ENCODE data around the gene POLG. TPM values are rescaled to one million over a fixed set of nuclear protein-coding genes. Genes with fewer than 3 reads are reported as not detected.

POLG gene
- polyA plus RNA-seq, 1 of the 3 experiments (the other 2 are of a cell fraction) = 24.9 TPM

DNA sequence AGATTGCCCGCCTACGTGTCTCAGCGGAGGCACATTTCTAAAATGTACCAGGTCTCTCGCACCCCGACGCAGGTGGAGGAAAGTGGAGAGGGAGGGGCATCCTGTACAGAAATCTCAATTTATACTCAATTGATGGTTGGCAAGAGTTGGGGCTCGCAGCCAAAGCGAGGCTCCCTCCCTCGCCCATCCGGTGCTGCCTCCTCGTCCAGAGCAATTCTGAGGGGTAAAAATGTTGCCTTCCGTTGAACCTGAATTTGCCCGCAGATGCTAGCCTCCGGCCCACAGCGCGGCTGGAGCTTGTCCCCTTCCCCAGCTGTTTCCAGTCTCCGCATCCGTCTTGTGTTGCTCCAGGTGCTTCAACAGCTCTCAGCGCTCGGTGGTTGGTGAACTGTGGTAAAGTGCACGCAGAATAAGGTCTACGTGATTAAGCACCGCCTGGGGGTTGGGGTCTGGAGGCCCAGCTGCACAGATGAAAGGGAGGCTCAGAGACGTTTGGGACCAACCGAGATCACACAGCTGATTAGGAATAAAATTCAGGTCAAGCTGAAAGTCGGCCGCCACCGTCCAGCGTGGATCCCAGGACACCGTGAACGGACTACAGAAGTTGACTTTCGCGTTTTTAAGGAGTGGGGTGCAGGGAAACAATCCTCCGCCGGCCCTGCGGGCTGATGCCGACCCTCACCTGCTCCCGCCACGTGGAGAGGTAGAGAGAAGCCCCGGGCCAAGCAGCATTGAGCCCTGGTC is 846 bp upstream of the POLG start (continued):
- no peak for TF ChIP-seq YY1 (IDR thresholded peaks at IDR 0.05; ENCODE audit: low read depth)
- TF ChIP-seq RFX5 (IDR thresholded peaks at IDR 0.05; ENCODE audit: low read length) = no peak
- TF ChIP-seq EZH2phosphoT487 (IDR thresholded peaks at IDR 0.05; ENCODE audit: borderline replicate concordance, low read depth) = no peak
- TF ChIP-seq CHD2 (IDR thresholded peaks at IDR 0.05; ENCODE audit: low read length, partially characterized antibody) = no peak
- TF ChIP-seq NFIC (IDR thresholded peaks at IDR 0.05; ENCODE audit: borderline replicate concordance) = no peak; the same call in 1 of the 2 replicates
- no peak for TF ChIP-seq TAF1 (IDR thresholded peaks at IDR 0.05; ENCODE audit: borderline replicate concordance, low read depth, low read length)
- TF ChIP-seq RCOR1 (IDR thresholded peaks at IDR 0.05; ENCODE audit: low read length) = no peak
- no peak for TF ChIP-seq RXRA (IDR thresholded peaks at IDR 0.05; ENCODE audit: borderline replicate concordance, low read depth)

DNA sequence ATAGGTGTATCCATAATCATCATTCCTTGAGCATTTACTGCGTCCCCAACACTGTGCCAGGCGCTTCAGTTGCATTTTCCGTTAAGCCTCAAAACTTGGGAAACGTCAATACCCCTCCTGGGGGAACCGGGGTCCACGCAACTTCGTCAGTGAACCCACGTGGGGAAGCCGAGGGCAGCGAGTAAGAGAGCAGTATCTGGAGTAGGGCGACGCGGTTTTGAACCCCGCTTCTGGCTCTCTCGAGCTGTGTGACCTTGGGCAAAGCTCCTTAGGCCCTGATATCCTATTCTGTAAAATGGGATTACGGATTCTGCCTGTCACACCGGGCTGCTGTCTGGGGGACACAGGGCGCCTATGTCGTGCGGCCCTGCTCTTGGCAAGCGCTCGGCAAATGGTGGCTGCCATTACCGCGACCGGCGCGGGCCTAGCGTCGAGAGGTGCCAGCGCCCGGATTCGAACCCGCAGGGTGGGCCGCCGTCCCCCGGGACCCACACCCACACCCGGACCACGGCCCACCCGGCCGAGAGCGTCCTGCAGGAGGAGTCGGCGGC is 590 bp downstream of the POLG start:
- peaks cover 53% of the 10 kb centered on the region for H3K79me2 ChIP-seq (ENCODE audit: insufficient read depth)
- H2AFZ ChIP-seq (ENCODE audit: low read depth) = peak overlapping the region; percentile 49; the same call in 1 of the 2 replicates
- peaks cover 7% of the 10 kb centered on the region for H3F3A ChIP-seq (replicated peaks; ENCODE audit: insufficient read depth)
- H3K4me2 ChIP-seq = peak overlapping the region; percentile 83
- WGBS (ENCODE audit: low lambda C conversion rate) = 4% methylated on average over 23 of the region's 43 CpGs
- no peaks in the 10 kb centered on the region for H3K27me3 ChIP-seq (ENCODE audit: insufficient read depth)
- CTCF ChIA-PET = interaction anchor here (0.8 to 8.0 kb wide), 6 partner anchors 13 to 127 kb away, joined by 3 to 95 read pairs (median 8); no protein-coding TSS in a partner anchor
- H3K4me3 ChIP-seq (ENCODE audit: low read depth in 2 of 2, low read length in 1 of 2) = peak overlapping the region; percentile 80 to 87
- TF ChIP-seq YY1 (IDR thresholded peaks at IDR 0.05; ENCODE audit: low read depth) (peak; percentile 70), FOXJ3 (CRISPR knock-in tag; IDR thresholded peaks at IDR 0.05) (no peak)
- TF ChIP-seq, protein P1, sequence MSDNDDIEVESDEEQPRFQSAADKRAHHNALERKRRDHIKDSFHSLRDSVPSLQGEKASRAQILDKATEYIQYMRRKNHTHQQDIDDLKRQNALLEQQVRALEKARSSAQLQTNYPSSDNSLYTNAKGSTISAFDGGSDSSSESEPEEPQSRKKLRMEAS (IDR thresholded peaks at IDR 0.05; ENCODE audit: low read depth) = peak; percentile 42
- peak overlapping the region; percentile 76 to 95 for H3K27ac ChIP-seq (ENCODE audit: low read depth in 2 of 2, low read length in 1 of 2)
- no peaks in the 10 kb centered on the region for H3K9me2 ChIP-seq
- H3K9ac ChIP-seq = peak overlapping the region; percentile 88
- no peak for DNase-seq
- POLR2A ChIA-PET = interaction anchor here (1.3 to 2.0 kb wide), 3 partner anchors 23 to 89 kb away, joined by 4 to 6 read pairs (median 4); partner anchors contain the start of gene FANCI
- peaks cover 18 to 49% of the 10 kb centered on the region in 2 experiments for H3K4me1 ChIP-seq (ENCODE audit: control insufficient read depth in 1 of 2, insufficient read depth in 2 of 2, low read depth in 1 of 2, low read length in 1 of 2)
- no peaks in the 10 kb centered on the region for H3K9me3 ChIP-seq
- peaks cover 32 to 41% of the 10 kb centered on the region in 2 experiments for H3K36me3 ChIP-seq (replicated peaks in 1 of 2; ENCODE audit: control insufficient read depth in 1 of 2, insufficient read depth in 2 of 2, low read length in 1 of 2)
- H4K20me1 ChIP-seq (ENCODE audit: insufficient read depth) = peaks cover 47% of the 10 kb centered on the region

DNA sequence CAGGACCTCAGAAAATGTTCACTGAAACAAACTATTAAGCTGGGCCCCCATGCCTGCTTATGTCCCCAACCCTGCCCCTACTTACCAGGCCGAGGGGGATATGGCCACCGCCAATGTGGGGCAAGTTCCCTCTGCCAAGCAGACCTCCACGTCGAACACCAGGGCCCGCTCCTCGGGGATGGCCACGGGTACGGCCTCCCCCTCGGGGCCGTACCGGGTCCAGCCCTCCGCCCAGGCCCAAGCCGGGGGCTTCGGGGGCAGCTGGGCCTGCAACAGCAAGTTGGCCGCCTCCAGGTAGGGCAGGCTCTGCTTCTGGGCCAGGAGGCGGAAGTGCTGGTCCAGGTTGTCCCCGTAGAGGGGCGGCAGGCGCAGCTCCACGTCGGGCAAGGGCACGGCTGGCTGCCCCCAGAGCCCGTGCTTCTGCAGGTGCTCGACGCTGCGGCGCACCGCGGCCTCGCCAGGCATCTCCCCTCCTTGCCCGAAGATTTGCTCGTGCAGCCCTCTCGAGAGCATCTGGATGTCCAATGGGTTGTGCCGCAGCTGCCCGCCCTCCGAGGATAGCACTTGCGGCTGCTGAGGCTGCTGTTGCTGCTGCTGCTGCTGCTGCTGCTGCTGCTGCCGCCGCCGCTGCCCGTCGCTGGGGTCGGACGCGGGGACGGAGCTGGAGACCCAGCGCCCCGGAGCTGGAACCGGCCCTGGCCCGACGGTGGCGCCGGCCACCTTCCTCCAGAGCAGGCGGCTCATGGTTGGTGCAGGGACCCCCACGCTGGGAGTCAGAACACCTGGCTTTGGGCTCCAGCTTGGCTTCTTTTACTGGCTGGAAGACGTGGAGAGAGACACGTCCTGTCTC is 1.4 kb downstream of the POLG start:
- H3K4me2 ChIP-seq = peak overlapping the region; percentile 83
- H3K36me3 ChIP-seq (replicated peaks in 1 of 2; ENCODE audit: control insufficient read depth in 1 of 2, insufficient read depth in 2 of 2, low read length in 1 of 2) = peaks cover 36 to 48% of the 10 kb centered on the region in 2 experiments
- H3K79me2 ChIP-seq (ENCODE audit: insufficient read depth) = peaks cover 61% of the 10 kb centered on the region
- H3K4me1 ChIP-seq (ENCODE audit: control insufficient read depth in 1 of 2, insufficient read depth in 2 of 2, low read depth in 1 of 2, low read length in 1 of 2) = peaks cover 18 to 54% of the 10 kb centered on the region in 2 experiments
- no peak overlapping the region for H2AFZ ChIP-seq (ENCODE audit: low read depth)
- peaks cover 7% of the 10 kb centered on the region for H3F3A ChIP-seq (replicated peaks; ENCODE audit: insufficient read depth)
- DNase-seq = no peak
- H3K9me2 ChIP-seq = no peaks in the 10 kb centered on the region
- ChIA-PET POLR2A (no interaction called here), CTCF (interaction anchor here (0.6 to 2.7 kb wide), 14 partner anchors 9 to 126 kb away, joined by 3 to 16 read pairs (median 4); no protein-coding TSS in a partner anchor)
- H4K20me1 ChIP-seq (ENCODE audit: insufficient read depth) = peaks cover 55% of the 10 kb centered on the region
- peak overlapping the region; percentile 88 for H3K9ac ChIP-seq
- no peaks in the 10 kb centered on the region for H3K27me3 ChIP-seq (ENCODE audit: insufficient read depth)
- peak overlapping the region; percentile 80 to 87 for H3K4me3 ChIP-seq (ENCODE audit: low read depth in 2 of 2, low read length in 1 of 2)
- no peak overlapping the region; a peak in 1 of 4 replicates for H3K27ac ChIP-seq (ENCODE audit: low read depth in 2 of 2, low read length in 1 of 2)
- H3K9me3 ChIP-seq = no peaks in the 10 kb centered on the region
- 88% methylated on average over 16 of the region's 57 CpGs for WGBS (ENCODE audit: low lambda C conversion rate)
- TF ChIP-seq EZH2phosphoT487 (IDR thresholded peaks at IDR 0.05; ENCODE audit: borderline replicate concordance, low read depth) = no peak
- TF ChIP-seq, protein P2, sequence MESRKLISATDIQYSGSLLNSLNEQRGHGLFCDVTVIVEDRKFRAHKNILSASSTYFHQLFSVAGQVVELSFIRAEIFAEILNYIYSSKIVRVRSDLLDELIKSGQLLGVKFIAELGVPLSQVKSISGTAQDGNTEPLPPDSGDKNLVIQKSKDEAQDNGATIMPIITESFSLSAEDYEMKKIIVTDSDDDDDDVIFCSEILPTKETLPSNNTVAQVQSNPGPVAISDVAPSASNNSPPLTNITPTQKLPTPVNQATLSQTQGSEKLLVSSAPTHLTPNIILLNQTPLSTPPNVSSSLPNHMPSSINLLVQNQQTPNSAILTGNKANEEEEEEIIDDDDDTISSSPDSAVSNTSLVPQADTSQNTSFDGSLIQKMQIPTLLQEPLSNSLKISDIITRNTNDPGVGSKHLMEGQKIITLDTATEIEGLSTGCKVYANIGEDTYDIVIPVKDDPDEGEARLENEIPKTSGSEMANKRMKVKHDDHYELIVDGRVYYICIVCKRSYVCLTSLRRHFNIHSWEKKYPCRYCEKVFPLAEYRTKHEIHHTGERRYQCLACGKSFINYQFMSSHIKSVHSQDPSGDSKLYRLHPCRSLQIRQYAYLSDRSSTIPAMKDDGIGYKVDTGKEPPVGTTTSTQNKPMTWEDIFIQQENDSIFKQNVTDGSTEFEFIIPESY (IDR thresholded peaks at IDR 0.05; ENCODE audit: borderline replicate concordance, low read depth) = no peak
- no peak for TF ChIP-seq FOXJ3 (CRISPR knock-in tag; IDR thresholded peaks at IDR 0.05)
- TF ChIP-seq MXI1 (IDR thresholded peaks at IDR 0.05; ENCODE audit: low read depth, low read length) = no peak
- TF ChIP-seq JUND (IDR thresholded peaks at IDR 0.05) = no peak
- no peak for TF ChIP-seq SMC3 (IDR thresholded peaks at IDR 0.05; ENCODE audit: low read depth, low read length)
- TF ChIP-seq RAD21 (IDR thresholded peaks at IDR 0.05; ENCODE audit: low read length) = no peak
- TF ChIP-seq, protein P3, sequence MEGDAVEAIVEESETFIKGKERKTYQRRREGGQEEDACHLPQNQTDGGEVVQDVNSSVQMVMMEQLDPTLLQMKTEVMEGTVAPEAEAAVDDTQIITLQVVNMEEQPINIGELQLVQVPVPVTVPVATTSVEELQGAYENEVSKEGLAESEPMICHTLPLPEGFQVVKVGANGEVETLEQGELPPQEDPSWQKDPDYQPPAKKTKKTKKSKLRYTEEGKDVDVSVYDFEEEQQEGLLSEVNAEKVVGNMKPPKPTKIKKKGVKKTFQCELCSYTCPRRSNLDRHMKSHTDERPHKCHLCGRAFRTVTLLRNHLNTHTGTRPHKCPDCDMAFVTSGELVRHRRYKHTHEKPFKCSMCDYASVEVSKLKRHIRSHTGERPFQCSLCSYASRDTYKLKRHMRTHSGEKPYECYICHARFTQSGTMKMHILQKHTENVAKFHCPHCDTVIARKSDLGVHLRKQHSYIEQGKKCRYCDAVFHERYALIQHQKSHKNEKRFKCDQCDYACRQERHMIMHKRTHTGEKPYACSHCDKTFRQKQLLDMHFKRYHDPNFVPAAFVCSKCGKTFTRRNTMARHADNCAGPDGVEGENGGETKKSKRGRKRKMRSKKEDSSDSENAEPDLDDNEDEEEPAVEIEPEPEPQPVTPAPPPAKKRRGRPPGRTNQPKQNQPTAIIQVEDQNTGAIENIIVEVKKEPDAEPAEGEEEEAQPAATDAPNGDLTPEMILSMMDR (IDR thresholded peaks at IDR 0.05) = no peak
- TF ChIP-seq NRF1 (IDR thresholded peaks at IDR 0.05; ENCODE audit: low read depth, low read length) = no peak
- TF ChIP-seq NFIC (IDR thresholded peaks at IDR 0.05; ENCODE audit: borderline replicate concordance) = no peak
- TF ChIP-seq EP300 (IDR thresholded peaks at IDR 0.05; ENCODE audit: borderline replicate concordance in 1 of 2, low read depth in 1 of 2, low read length in 1 of 2) = no peak
- TF ChIP-seq TCF12 (IDR thresholded peaks at IDR 0.05) = no peak

Measured in SK-N-SH (cell line).